GM23338 (cell line): ENCODE data around the gene KAZN. TPM values are rescaled to one million over a fixed set of nuclear protein-coding genes. Genes with fewer than 3 reads are reported as not detected.

Source experiments
- ATAC-seq: fragments of 200-7000 bp; cut with Tn5 transposase; 3 replicates; pipeline ENCODE4 v1.9.1; 2020
- DNase-seq: peaks from one replicate; pipeline ENCODE4 v3.0.0-alpha.2; 2015; ENCODE audit warnings: low spot score
- H2AFZ ChIP-seq: fragments of 200-600 bp; sonication (generic); 2 replicates; pipeline ENCODE4 v1.8.0; 2016; ENCODE audit warnings: antibody characterized with exemption, mild to moderate bottlenecking, moderate library complexity
- H3F3A ChIP-seq: fragments of 200-600 bp; sonication (generic); replicated peaks from 2 replicates; pipeline ENCODE4 v1.8.0; 2017; ENCODE audit warnings: antibody characterized with exemption, mixed run types, low read depth
- H3K27ac ChIP-seq: fragments of 200-600 bp; sonication (generic); 2 replicates; pipeline ENCODE4 v1.6.1; 2016; ENCODE audit warnings: low read depth
- H3K27me3 ChIP-seq: fragments of 200-600 bp; sonication (generic); 2 replicates; pipeline ENCODE4 v1.8.0; 2016; ENCODE audit warnings: mild to moderate bottlenecking, mixed run types, moderate library complexity; ENCODE audit not compliant: insufficient read depth
- H3K36me3 ChIP-seq: fragments of 200-600 bp; sonication (generic); 2 replicates; pipeline ENCODE4 v1.8.0; 2016; ENCODE audit warnings: mild to moderate bottlenecking; ENCODE audit not compliant: insufficient read depth
- H3K4me1 ChIP-seq: fragments of 200-600 bp; sonication (generic); 2 replicates; pipeline ENCODE4 v1.8.0; 2016; ENCODE audit warnings: mild to moderate bottlenecking, moderate library complexity; ENCODE audit not compliant: insufficient read depth
- H3K4me2 ChIP-seq: fragments of 200-600 bp; sonication (generic); 2 replicates; pipeline ENCODE4 v1.7.1; 2017; ENCODE audit warnings: mixed run types
- H3K4me3 ChIP-seq: fragments of 200-600 bp; sonication (generic); 2 replicates; pipeline ENCODE4 v1.6.1; 2016; ENCODE audit warnings: mixed run types
- H3K79me2 ChIP-seq: fragments of 200-600 bp; sonication (generic); replicated peaks from 2 replicates; pipeline ENCODE4 v1.8.0; 2017; ENCODE audit warnings: mild to moderate bottlenecking; ENCODE audit not compliant: insufficient read depth
- H3K9me2 ChIP-seq: fragments of 200-600 bp; sonication (generic); 2 replicates; pipeline ENCODE4 v1.8.0; 2017; ENCODE audit not compliant: insufficient read depth
- H4K20me1 ChIP-seq: fragments of 200-600 bp; sonication (generic); replicated peaks from 2 replicates; pipeline ENCODE4 v1.8.0; 2017; ENCODE audit warnings: mild to moderate bottlenecking; ENCODE audit not compliant: insufficient read depth
- H3K27ac Mint-ChIP-seq: 2 replicates; pipeline ENCODE4 v1.8.0; 2020; ENCODE audit warnings: inconsistent platforms, mild to moderate bottlenecking, moderate library complexity, mixed read lengths
- H3K27me3 Mint-ChIP-seq: 3 replicates; pipeline ENCODE4 v1.8.0; 2022; ENCODE audit warnings: low read depth, mild to moderate bottlenecking, moderate library complexity, mixed read lengths, inconsistent platforms; ENCODE audit not compliant: insufficient read depth, poor library complexity
- H3K36me3 Mint-ChIP-seq: 3 replicates; pipeline ENCODE4 v1.8.0; 2021; ENCODE audit warnings: low read depth, mild to moderate bottlenecking, inconsistent platforms, moderate library complexity, mixed read lengths
- H3K4me1 Mint-ChIP-seq: 3 replicates; pipeline ENCODE4 v1.8.0; 2020; ENCODE audit warnings: mild to moderate bottlenecking, inconsistent platforms, mixed read lengths
- H3K4me3 Mint-ChIP-seq: 3 replicates; pipeline ENCODE4 v1.8.0; 2021; ENCODE audit warnings: moderate library complexity, mild to moderate bottlenecking, inconsistent platforms, mixed read lengths
- H3K9me3 Mint-ChIP-seq: 3 replicates; pipeline ENCODE4 v1.8.0; 2020; ENCODE audit warnings: moderate library complexity, mild to moderate bottlenecking, inconsistent platforms, mixed read lengths
- EZH2phosphoT487 ChIP-seq: fragments of 200-600 bp; sonication (generic); IDR thresholded peaks from one replicate; pipeline ENCODE4 v1.8.1; 2018; ENCODE audit warnings: antibody characterized with exemption; ENCODE audit not compliant: unreplicated experiment
- STAT1 ChIP-seq: IDR thresholded peaks from one replicate; pipeline ENCODE4 v1.6.1; 2016; ENCODE audit warnings: antibody characterized with exemption; ENCODE audit not compliant: unreplicated experiment
- ZNF114 ChIP-seq: fragments of 250-450 bp; sonication (Bioruptor Pico); IDR thresholded peaks from 2 replicates; pipeline ENCODE4 v1.5.0; 2020; ENCODE audit warnings: mild to moderate bottlenecking, moderate library complexity
- ZNF462 ChIP-seq: fragments of 250-450 bp; sonication (Bioruptor Pico); IDR thresholded peaks from 2 replicates; pipeline ENCODE4 v1.5.0; 2020; ENCODE audit warnings: mild to moderate bottlenecking, moderate library complexity
- polyA plus RNA-seq: library from polyadenylated mRNA; unstranded; fragments of >200 nt; fragmentation: Nextera tagmentation; extraction: Ambion mirVana; gene quantifications from 2 replicates; pipeline ENCODE4 v1.2.1, GENCODE V29; 2016
- total RNA-seq: library from RNA; depleted of rRNA; stranded (reverse); fragments of >200 nt; shearing (Covaris generic); gene quantifications from 2 replicates; pipeline ENCODE4 v1.2.3, GENCODE V29; 2014
- TF ChIP-seq, protein P1 (sequence below), 2 experiments: fragments of 200-600 bp in 1 of 2; sonication (generic) in 1 of 2; conservative IDR thresholded peaks; 2 replicates each; pipeline versions ENCODE4 v1.5.1 to v1.6.1; 2016 to 2017; ENCODE audit warnings: antibody characterized with exemption in 2 of 2, low read depth in 2 of 2, mild to moderate bottlenecking in 2 of 2, moderate library complexity in 1 of 2

The KAZN gene
- total and polyA plus RNA-seq, 2 experiments from 2014 or later, result 9.9 to 15.0 TPM

DNA sequence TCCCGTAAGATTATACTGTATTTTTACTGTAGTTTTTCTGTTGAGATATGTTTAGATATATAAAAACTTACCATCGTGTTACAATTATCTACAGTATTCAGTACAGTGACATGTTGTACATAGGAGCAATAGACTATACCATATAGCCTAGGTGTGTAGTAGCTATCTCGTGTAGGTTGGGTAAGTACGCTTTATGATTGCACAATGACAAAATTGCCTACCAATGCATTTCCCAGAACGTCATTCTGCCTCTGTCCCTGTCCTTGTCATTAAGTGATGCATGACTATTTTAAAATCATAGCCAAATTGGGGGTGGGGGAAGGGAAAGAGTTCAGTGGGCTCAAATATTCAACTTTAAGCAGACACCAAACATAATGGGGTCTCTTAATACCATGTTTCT, 321.3 kb downstream of the KAZN start:
- H3K27me3 Mint-ChIP-seq, result peaks cover 15% of the 10 kb centered on the region
- H3K27ac Mint-ChIP-seq, result no peak overlapping the region
- no peaks in the 10 kb centered on the region for H3K4me1 Mint-ChIP-seq

More for the DNA sequence above, 321.3 kb downstream of the KAZN start:
- no peak overlapping the region for H3K27ac ChIP-seq
- no peaks in the 10 kb centered on the region for H3K36me3 ChIP-seq
- no peaks in the 10 kb centered on the region for H3K9me2 ChIP-seq
- H3K4me1 ChIP-seq, result no peaks in the 10 kb centered on the region
- no peak overlapping the region for H2AFZ ChIP-seq
- no peak overlapping the region for H3K4me3 ChIP-seq
- no peak overlapping the region for H3K4me3 Mint-ChIP-seq
- H3K36me3 Mint-ChIP-seq, result no peaks in the 10 kb centered on the region
- H3K4me2 ChIP-seq, result no peak overlapping the region
- H3K9me3 Mint-ChIP-seq, result no peaks in the 10 kb centered on the region
- no peaks in the 10 kb centered on the region for H4K20me1 ChIP-seq
- no peaks in the 10 kb centered on the region for H3F3A ChIP-seq
- H3K79me2 ChIP-seq, result no peaks in the 10 kb centered on the region
- DNase-seq, result no peak
- TF ChIP-seq ZNF462 (no peak), EZH2phosphoT487 (no peak), ZNF114 (CRISPR knock-in tag) (no peak), STAT1 (no peak)
- TF ChIP-seq, protein P1, sequence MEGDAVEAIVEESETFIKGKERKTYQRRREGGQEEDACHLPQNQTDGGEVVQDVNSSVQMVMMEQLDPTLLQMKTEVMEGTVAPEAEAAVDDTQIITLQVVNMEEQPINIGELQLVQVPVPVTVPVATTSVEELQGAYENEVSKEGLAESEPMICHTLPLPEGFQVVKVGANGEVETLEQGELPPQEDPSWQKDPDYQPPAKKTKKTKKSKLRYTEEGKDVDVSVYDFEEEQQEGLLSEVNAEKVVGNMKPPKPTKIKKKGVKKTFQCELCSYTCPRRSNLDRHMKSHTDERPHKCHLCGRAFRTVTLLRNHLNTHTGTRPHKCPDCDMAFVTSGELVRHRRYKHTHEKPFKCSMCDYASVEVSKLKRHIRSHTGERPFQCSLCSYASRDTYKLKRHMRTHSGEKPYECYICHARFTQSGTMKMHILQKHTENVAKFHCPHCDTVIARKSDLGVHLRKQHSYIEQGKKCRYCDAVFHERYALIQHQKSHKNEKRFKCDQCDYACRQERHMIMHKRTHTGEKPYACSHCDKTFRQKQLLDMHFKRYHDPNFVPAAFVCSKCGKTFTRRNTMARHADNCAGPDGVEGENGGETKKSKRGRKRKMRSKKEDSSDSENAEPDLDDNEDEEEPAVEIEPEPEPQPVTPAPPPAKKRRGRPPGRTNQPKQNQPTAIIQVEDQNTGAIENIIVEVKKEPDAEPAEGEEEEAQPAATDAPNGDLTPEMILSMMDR (conservative IDR thresholded peaks at IDR 0.05; ENCODE audit: low read depth in 2 of 2), result no peak
- peaks cover 13% of the 10 kb centered on the region for H3K27me3 ChIP-seq
- no peak for ATAC-seq
